GM15510 (cell line): Measurements from ENCODE around the gene SNAPIN.

ENCODE experiments used
- POLR2A ChIP-seq: IDR thresholded peaks from 3 replicates; pipeline ENCODE4 v1.6.1; 2011; ENCODE audit warnings: borderline replicate concordance; ENCODE audit not compliant: insufficient read length; ENCODE audit errors: extremely low read depth

SNAPIN gene

GRCh38 chr1:153616917-153617311 is 41.6 kb upstream of the SNAPIN start:
- TF ChIP-seq POLR2A: no peak

- TF ChIP-seq POLR2A: no peak
Measured at GRCh38 chr1:153617663-153618062, 40.8 kb upstream of the SNAPIN start.

GRCh38 chr1:153619171-153619570 is 39.3 kb upstream of the SNAPIN start:
- no peak for TF ChIP-seq POLR2A

GRCh38 chr1:153623101-153623500 is 35.4 kb upstream of the SNAPIN start:
- no peak for TF ChIP-seq POLR2A

- no peak for TF ChIP-seq POLR2A
Measured at GRCh38 chr1:153624965-153625611, 33.4 kb upstream of the SNAPIN start.

- TF ChIP-seq POLR2A: no peak
Measured at GRCh38 chr1:153626477-153626903, 32.0 kb upstream of the SNAPIN start.

- no peak for TF ChIP-seq POLR2A
Measured at GRCh38 chr1:153626904-153627714, 31.4 kb upstream of the SNAPIN start, which contains the start of gene S100A13. S100A13 (minus strand) TSS chr1:153627505; CDS start chr1:153626472, 1,033 bp downstream.

GRCh38 chr1:153627715-153628626 is 30.5 kb upstream of the SNAPIN start, which contains the start of gene S100A1:
S100A1 (plus strand) TSS chr1:153628434; CDS start chr1:153630522, 2,088 bp downstream.
- no peak for TF ChIP-seq POLR2A

GRCh38 chr1:153628638-153629342 is 29.7 kb upstream of the SNAPIN start:
- TF ChIP-seq POLR2A: no peak

GRCh38 chr1:153629343-153629665 is 29.2 kb upstream of the SNAPIN start:
- TF ChIP-seq POLR2A: no peak

- TF ChIP-seq POLR2A: no peak
Measured at GRCh38 chr1:153629971-153630370, 28.5 kb upstream of the SNAPIN start.

GRCh38 chr1:153630384-153630783 is 28.1 kb upstream of the SNAPIN start:
- TF ChIP-seq POLR2A: no peak

GRCh38 chr1:153631047-153632022 is 27.2 kb upstream of the SNAPIN start:
- TF ChIP-seq POLR2A: no peak
